EH (cell line): ENCODE results near the gene TACC3.
A peak's percentile ranks its signal among the peaks of the same experiment; 100 is the strongest.

ENCODE experiments used
- DNase-seq: peaks from one replicate; pipeline ENCODE4 v3.0.0-alpha.2; 2015; ENCODE audit warnings: low read depth

TACC3 gene

DNA sequence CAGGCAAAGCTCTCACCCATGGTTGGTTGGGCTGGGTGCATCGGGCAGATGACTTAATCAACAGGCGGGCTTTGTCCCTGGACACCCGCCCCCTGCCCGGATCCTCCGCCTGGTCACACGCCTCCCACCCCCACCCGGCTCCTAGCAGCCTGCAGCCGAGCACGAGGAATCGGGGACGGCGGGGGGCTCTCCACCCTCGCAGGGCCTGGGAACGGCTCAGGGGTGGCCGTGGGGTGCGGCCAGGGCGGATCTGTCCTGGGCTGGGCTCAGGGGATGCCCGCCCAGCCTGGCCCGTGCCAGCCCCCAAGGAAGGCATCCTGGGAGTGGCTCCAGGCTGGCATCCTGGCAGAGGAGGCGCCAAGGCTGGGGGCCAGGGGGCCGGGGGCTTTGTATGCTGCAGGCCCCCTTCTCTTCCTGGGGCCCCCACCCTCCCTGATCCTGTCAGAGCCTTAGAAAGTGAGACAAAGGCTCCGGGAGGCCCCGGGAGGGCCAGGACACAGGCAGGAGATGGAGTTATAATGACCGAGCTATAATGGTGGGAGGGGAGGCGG is 39.3 kb downstream of the TACC3 start:
- DNase-seq: no peak

- no peak for DNase-seq
These were observed 39.9 kb downstream of the TACC3 start for GRCh38 chr4:1761130-1761689.

GRCh38 chr4:1762264-1763010 is 41.1 kb downstream of the TACC3 start:
- DNase-seq: no peak

- DNase-seq: no peak
These were observed 41.8 kb downstream of the TACC3 start for GRCh38 chr4:1763070-1763549.

DNA sequence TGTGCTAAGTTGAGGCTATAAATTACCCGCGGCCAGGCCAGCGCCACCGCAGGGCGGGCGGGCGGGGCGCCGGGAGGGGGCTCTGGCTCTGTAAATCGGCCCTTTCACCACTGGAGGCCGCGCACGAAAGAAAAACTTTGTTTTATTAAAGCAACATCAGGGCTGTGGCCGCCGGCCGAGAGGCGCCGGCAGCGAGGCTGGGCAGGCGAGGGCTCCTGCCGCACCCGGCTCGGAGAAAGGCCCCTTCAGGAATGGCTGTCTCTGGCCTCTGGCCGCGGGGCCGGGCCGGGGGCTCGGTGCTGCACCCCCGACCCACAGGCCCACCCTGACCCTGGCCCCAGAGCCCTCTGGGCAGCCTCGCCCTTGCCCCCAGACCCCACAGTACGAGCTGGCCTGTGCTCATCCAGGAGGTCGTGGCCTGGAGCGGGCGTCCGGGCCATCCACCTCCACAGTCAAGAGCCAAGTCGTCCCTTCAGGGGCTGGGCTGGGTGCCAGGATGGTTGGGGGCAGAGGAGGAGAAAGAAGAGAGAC is 42.3 kb downstream of the TACC3 start:
- DNase-seq: peak; percentile 64

DNA sequence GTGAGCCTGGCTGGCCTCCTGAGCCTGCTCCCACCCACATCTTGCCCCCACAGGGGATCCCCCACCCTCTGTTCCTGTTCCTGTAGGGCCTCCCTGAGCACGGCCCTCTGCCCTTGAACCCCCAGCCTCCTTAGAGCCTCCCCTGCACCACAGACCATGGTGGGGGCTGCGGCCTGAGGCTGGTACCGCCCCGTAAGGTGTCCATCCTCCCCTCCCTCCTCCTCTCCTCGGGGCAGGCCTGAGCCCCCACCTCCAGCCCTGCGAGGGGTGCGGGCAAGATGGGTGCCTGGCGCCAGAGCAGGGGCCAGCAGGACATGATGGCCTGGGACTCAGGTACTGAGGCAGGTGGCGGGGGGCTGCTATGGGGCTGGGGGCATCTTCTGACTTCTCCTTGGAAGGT is 43.3 kb downstream of the TACC3 start:
- DNase-seq: no peak

DNA sequence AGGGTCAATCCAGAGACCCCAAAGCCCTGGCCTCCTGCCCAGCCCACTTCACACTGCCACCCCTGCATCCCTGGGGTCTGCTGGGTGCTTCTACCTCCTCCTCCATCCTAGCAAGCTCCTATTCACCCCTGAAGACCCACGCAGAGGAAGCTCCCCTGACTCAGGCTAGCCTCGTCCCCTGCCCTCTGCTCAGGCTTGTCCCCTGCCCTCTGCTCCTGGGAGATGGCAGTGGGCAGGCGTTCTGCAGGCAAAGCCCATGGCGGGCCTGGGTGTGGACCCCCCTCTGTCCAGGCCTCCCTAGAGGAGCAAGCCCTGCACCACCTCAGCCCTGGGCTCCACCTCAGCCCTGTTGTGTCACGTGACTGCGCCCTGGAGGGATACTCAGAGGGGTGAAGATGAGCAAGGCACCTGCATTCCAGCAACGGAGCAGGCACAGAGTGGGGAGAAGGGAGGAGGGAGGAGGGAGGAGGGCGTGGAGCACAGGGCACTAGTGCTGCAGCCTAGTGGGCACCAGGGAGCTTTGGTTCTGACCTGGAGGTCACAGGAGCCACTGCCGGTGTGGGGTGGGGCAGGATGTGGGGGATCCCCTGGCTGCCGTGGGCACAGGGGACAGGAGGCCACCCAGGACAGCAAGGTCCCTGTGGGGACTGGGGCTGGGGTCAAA is 44.2 kb downstream of the TACC3 start:
- no peak for DNase-seq

DNA sequence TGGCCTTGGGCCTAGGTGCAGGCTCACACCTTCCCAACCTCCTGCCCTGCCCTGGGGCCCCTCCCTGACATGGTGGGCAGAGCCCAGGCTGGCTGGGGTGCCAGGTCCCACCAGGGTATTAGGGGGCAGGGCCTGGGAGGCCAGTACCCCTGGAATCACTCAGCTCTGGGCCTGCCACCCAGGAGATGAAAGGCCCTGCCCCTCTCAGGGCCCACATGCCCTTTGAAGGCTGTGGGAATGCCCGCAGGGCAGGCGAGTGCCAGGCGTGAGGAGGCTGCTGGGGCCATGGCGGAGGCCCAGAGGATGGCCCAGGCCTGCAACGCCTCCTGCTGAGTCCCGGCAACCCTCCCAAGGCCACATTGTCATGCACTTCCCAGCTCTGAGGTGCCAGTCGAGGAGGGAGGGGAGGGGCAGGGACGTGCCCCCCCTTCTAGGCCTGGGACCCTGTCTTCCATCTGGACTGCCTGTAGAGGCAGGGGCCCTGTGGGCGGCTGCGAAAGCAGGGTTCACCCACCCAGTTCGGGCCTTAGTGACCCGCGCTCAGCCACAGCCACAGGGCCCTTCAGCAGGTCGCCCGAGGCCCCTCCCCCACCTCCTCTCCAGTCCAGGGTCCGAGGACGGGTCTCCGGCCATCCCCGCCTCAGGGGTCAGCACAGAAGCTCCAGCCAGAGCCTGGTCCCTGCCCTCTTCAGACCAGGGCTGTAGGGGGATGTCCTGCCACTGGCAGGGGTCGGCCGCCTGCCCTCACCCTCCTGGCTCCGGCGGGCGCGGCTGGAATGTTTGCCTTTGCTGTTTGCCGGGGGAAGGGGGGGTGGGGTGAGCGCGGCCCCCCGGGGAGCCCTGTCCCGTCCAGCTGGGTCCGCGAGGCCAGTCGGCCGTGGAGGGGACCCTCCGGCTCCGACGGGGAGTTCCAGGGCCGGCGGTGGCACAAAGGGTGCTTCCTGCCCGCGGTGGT is 45.1 kb downstream of the TACC3 start:
- DNase-seq: peak; percentile 23

GRCh38 chr4:1767061-1767769 is 45.9 kb downstream of the TACC3 start:
- peak; percentile 41 for DNase-seq

DNA sequence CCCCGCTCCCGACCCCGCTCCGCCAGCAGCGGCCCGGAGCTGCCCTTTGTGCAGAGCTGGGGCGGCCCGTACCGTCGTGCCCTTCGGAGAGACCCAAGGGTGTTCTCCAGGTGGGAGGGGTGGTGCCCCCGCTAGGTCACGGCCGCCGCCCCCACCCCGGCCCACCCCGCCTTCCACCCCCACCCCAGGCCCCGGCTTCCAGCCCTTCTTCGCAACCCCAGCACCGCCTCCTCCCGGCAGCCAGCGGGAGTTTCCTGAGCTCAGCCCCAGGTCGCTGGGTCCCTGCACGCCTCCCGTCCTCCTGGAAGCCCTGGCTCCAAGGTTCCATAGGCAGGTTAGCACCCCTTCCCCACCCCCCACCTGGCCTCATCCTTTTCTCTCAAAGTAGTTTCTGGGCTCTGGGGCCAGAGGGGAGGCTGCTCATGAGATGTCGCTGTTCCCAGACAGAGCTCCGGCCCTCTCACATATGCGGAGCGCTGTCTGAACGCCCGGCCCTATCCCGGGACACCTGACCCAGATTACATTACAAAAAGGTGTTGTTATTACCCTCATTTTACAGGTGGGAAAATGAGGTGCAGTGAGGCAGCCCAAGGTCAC is 46.5 kb downstream of the TACC3 start:
- peak; percentile 48 for DNase-seq

GRCh38 chr4:1768367-1769034 is 47.2 kb downstream of the TACC3 start:
- no peak for DNase-seq

- no peak for DNase-seq
These were observed 48.4 kb downstream of the TACC3 start for GRCh38 chr4:1769692-1770091.

DNA sequence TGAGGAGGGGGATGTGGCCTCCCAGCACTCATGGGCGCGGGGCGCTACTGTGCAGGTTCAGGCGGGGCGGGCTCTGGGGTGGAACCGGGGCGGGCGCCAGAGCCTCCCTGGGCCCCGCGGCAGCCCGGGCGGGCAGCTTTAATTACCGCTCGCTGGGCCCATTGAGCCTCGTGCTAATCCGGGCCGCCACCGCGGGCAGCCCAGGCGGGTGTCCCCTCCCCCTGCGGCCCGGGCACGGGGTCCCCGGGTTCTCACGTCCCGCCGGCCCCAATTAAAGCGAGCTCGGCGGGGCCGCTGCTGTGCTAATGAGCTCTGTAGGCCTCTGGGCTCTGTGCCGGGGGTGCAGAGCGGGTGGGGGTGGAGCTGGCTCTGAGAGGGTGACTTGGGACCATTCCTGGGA is 48.9 kb downstream of the TACC3 start:
- DNase-seq: no peak

DNA sequence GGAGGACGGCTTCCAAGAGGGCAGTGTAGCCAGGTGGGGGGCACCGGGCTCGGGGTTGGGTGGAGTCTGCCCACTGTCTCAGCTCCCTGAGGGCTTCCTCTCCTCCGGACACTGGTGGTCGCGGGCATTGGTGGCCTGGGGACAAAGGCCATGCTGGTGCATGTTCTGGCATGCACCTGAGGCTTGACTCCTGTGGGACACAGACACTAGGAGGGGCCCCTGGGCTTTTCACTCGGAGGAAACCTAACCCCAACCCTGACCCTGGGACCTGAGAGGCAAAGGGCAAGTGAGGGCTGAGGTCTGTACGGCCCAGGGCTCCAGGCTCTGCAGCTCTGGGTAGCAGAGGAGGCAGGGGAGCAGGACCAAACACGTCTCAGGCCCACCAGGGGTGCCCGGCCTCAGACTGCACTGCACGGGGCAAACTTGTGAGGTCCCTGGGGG is 49.5 kb downstream of the TACC3 start:
- no peak for DNase-seq

DNA sequence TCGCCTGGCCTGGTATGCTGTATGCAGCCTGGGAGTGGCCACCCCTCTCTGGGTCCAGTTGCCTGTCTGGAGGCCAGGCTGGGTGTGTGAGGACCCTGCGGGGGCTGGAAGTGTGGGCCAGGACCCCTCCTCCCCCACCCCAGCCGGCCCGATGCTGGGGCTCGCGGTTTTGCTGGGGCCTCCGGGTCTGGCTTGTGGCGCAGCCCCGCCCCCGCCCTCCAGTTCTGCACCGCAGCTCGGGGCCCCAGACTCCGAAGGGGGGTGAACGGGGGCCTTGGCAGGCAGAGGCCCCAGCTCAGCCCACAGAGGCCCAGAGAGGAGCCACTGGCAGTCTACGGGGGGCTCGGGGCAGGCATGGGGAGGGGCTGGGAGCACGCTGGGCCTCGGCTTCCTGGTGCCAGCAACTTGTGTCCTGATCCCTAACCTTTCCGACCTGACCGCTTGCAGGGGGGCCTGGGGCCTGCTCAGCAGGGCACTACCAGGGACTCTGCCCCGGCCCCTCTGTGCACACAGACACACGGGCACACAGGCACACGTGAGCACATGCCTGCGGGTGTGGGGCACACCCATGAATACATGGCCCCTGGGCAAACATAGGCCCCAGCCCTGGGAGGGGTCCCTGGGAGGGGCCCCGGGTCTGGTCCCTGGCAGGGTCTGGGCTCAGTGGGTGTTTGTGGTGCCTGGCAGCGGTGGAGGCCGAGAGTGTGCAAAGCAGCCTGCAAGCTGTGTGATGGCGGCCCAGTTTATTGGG is 50.4 kb downstream of the TACC3 start:
- DNase-seq: no peak

- no peak for DNase-seq
These were observed 51.7 kb downstream of the TACC3 start for GRCh38 chr4:1772853-1773538.

GRCh38 chr4:1773754-1774153 is 52.4 kb downstream of the TACC3 start:
- no peak for DNase-seq

- DNase-seq: peak; percentile 44
These were observed 54.6 kb downstream of the TACC3 start for GRCh38 chr4:1775731-1776500.
